Amniotic stem cell (primary cell): ENCODE measurements around the gene CST2.
"Not testable (repeated sequence)": the region's sequence is repeated elsewhere in the genome, so short reads cannot be mapped to it uniquely, and the experiment has no call there.

Experiments
- DNase-seq: peaks from one replicate; lab custom pipeline; 2025; lab: John Stamatoyannopoulos, UW

CST2 gene

DNA sequence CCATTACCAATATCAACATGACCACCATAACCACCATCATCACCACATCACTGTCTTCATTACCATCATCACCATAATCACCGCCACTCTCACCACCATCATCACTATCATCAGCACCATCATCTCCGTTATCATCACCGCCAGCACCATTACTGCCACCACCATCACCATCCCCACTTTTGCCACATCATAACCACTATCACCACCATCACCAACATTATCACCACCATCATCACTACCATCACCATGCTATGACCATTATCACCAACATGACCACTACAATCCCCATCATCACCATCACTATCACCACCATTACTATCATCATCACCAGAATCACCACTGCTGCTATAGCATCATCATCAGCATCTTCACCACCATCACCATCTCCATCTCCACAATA is 25.7 kb downstream of the CST2 start:
- DNase-seq = no peak

DNA sequence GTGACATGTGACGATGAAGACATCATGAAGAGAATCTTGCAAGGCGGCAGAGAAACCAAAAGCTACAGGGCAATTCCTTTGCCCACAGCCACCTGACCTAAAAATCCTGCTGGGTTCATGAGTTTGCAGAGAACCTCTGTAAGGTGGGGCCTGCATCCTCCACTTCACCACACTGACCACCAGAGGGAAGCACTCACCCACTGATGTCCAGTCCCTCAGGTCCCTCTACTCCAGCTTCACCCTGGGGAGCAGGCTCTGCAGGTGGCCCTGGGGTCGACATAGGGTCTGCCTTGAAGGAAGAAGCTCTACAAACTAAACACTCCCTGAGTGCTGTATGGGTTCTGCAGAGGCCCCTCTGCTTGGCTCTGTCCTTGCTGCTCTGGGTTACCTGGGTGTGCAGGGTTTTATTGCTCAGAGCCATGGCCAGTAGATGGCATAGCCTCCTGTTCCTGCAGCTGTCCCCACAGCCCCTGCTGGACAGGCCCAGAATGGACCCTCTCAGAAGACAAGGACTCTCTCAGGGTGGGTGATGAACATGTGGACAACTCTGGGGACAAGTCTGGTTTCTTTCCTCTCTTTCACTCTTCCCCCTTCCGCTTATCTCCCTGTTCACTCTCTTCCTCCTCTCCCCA is 27.2 kb downstream of the CST2 start:
- not testable (repeated sequence) for DNase-seq

DNA sequence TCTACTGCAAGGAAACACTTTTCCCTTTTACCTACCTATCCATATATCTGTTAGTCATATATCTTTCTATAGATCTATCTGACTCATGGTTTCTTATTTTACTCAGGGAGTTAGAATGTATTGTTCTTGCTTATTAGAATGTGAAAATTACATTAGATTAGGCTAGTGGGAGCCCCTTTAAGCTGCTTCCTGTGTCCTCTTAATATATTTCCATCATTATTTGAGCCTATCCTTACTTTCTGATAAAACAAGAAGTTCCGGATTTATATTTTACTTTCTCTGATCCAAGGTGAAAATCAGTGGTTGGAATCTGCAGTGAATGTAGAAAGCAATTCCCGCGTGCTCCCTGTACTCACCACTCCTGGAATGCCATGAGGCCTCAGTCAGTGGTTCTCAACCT is 31.0 kb downstream of the CST2 start:
- no peak for DNase-seq

DNA sequence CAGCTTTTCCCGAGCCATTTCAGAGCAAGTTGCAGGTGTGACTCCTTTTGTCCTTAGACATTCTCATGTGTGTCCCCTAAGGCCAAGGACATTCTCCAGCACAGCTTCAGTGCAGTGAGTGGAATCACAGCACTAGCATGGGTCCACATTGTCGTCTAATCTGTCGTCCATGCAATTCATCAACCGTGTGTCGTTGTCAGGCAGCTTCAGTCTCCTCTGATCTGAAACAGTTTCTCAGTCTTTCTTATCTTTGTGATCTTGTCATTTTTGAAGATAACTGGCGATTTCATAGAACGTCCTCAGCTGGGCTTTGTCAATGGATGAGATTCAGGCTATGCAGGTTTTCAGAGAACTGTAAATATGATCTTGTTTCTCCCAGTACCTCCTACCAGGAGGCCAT is 31.7 kb downstream of the CST2 start:
- DNase-seq = no peak

- DNase-seq = no peak
Measured at GRCh38 chr20:23794065-23794464, 32.5 kb downstream of the CST2 start.

- no peak for DNase-seq
Measured at GRCh38 chr20:23783447-23783846, 43.1 kb downstream of the CST2 start.

GRCh38 chr20:23782366-23782983 is 44.1 kb downstream of the CST2 start:
- DNase-seq = peak; percentile 14

DNA sequence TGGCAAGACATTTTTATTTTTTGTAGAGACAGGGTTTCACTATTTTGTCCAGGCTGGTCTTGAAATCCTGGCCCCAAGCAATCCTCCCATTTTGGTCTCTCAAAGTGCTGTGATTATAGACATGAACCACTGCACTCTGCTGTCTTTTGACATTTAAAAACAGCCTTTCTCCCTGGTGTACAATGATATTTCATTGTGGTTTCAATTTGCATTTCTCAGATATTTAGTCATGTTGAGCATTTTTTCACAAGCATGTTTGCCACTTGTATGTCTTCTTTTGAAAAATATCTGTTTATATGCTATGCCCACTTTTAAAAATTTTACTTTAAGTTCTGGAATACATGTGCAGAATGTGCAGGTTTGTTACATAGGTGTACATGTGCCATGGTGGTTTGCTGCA is 47.9 kb downstream of the CST2 start:
- not testable (repeated sequence) for DNase-seq

DNA sequence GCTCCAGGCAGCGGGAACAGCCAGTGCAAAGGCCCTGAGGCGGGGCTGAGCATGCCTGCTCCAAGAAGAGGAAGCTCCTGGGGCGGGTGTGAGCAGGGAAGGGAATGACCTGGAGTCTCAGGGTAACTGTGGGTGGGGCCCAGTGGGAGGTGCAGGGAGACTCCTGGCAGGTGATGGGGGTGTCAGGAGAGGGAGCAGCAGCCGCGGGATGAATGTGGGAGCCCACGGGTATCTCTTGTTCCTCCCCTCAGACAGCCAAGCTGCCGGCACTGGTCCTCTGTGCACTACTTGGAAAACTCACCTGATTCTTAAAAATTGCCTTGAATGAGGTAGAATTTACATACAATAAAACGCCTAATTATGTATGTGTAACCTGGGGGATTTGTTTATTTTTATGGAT is 49.1 kb downstream of the CST2 start:
- DNase-seq = not testable (repeated sequence)

DNA sequence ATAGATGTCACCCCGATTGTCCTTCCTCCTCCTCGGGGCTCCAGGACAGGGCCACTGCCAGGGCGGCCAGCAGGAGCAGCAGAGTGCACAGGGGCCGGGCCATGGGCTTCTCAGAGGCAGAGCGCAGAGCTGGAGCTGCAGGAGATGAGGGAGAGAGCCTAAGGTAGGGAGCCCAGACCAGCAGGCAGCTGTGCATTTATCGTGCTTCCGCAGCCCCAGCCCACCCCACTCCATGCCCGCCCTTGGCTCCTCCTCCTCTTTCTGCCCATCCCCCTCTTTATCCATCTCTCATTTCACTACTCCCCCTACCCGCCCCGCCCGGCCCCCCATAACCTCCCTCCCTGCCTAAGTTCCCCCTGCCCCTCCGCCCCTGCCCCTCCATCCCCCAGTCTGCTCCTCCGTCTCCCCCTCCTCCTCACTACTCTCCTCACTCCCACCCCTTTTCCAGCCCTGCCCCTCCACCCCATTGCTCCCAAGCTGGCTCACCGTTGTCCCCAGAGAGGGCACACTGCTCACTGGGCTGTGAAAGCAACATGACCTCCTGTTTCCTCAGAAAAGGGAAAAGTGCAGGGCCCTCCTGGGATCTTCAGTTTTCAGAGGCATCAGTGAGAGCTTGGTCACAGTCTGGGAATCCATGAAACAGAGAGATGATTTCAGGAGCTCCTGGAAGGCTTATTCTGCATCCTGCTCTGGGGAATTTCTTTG is 50.3 kb downstream of the CST2 start:
- no peak for DNase-seq

GRCh38 chr20:23774081-23774480 is 52.4 kb downstream of the CST2 start:
- DNase-seq = no peak
